Measurements from ENCODE around the gene C11orf86.

- TF ChIP-seq CTCF (IDR thresholded peaks at IDR 0.05) (no peak), EP300 (IDR thresholded peaks at IDR 0.05) (no peak), POLR2A (IDR thresholded peaks at IDR 0.05) (no peak)
Observed at GRCh38 chr11:67001332-67001731, 26.2 kb downstream of the C11orf86 start.

Measured in ovary (tissue), 3 donors.